Pulmonary artery endothelial cell (primary cell): ENCODE data around the gene OSTN. TPM values are rescaled to one million over a fixed set of nuclear protein-coding genes. Genes with fewer than 3 reads are reported as not detected.

Experiments
- DNase-seq: peaks from one replicate; pipeline ENCODE4 v3.0.0-alpha.2; 2011; ENCODE audit warnings: low read depth, low spot score
- total RNA-seq: library from RNA; depleted of rRNA; stranded (reverse); fragments of >200 nt; gene quantifications from 2 replicates; pipeline ENCODE4 v1.2.3, GENCODE V29; 2014

OSTN gene
- total RNA-seq, 1 donor from 2014 or later: not detected

GRCh38 chr3:191307341-191307740 is 108.3 kb downstream of the OSTN start:
- DNase-seq: no peak

GRCh38 chr3:191313296-191313695 is 114.3 kb downstream of the OSTN start:
- no peak for DNase-seq

- no peak for DNase-seq
Measured at GRCh38 chr3:191314109-191314728, 115.2 kb downstream of the OSTN start.

Other genes with a start within 250 kb of the OSTN start
- 202 and 221 TPM in 2 replicates for gene CCDC50, start 130.2 kb downstream of the OSTN start, total RNA-seq
- 0.33 and 0.92 TPM in 2 replicates for gene UTS2B, start 131.3 kb downstream of the OSTN start, total RNA-seq